Activated CD4-positive, CD25-positive, alpha-beta regulatory T cell treated with anti-CD3 and anti-CD28 coated beads, Interleukin-2, amount 50 U/mL, for 72 hours (primary cell): ENCODE data around the gene GRID2.
"Not testable (repeated sequence)": the region's sequence is repeated elsewhere in the genome, so short reads cannot be mapped to it uniquely, and the experiment has no call there.

Source experiments
- DNase-seq: peaks from one replicate; pipeline ENCODE4 v3.0.0; 2021

The GRID2 gene

DNA sequence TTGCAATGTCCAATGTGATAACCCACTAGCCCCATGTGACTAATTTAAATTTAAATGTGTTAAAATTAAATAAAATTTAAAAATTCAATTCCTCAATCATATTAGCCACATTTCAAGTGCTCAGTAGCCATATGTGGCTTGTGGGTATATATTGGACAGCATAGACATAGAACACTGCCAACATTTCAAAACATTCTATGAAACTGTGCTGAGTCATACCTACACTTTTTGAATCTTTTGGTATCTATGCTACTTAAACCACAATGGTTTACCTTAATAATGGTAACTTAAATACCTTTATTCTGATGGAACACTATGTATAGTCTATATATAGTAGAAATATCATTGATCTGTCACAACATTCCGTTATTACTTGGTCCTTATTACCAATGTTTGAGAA is 1301.4 kb downstream of the GRID2 start:
- DNase-seq, result no peak

DNA sequence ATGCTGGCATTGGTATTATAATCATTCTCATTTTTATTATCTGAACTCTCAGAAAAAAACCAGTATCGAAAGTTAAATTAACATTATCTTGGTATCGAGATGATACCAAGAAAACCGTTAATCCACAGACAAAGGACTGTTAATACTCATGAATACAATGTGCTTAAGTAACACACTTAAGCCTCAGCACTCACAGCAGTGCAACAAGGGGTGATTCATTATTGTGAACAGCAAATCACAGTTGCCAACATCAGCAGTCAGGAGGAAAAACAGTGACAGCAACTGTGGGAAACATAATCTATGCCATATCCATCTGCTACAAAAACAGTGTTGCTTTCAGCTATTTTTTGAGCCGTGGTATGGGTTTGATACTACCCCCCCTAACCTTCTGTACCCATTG is 1313.8 kb downstream of the GRID2 start:
- no peak for DNase-seq

DNA sequence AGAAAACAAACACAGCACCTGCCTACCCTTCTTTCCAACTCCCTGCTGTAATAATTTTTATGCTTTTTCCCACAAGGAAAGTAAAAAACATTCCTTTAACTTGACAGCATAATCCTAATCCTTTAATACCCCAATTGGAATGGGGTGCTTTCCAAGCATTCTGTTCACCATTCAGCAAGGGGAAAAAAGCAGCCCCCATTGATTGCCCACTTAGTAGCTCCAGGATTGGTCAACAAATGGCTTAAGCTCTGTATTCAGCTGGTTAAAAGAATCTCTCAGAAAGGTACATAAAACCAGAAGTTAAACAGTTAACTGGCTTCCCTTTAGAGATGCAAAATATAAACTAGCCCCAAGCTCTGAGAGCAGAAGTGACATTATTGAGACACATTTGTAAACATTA is 1330.0 kb downstream of the GRID2 start:
- DNase-seq, result no peak

DNA sequence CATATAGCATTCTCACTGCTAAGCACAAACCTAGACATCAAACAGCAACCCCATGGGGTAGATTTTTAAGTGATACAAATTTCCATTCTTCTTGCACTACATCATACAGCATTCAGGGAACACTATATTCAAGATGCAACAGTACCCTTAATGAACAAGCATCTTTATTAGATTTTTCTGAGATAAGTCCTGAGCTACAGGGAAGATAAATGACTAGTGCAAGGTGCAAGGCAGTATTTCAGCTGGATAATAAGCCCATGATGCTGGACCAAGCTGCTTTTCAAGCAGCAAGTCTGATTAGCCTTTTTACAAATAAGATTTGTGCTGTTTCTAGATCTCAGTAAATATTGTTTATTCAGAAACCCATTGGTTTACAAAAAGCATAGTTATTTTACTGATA is 1332.2 kb downstream of the GRID2 start:
- no peak for DNase-seq

DNA sequence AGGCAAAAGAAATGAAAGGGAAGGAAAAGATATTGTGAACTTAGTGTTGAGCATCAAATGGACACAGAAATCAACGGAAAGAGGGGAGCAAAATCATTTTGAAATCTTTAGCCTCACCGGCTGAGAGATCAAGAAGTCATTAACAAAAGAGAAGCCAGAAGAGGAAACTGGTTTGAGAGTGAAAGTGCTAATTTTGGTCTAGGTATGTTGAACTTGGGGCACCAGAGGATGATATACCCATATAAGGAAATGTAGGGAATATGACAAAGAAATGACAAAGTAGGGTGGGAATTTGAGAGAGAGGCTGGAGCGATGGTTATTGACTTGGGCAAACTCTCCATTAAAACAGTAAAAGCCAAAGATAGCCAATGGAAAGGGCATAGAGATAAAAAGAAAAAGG is 1341.4 kb downstream of the GRID2 start:
- no peak for DNase-seq

DNA sequence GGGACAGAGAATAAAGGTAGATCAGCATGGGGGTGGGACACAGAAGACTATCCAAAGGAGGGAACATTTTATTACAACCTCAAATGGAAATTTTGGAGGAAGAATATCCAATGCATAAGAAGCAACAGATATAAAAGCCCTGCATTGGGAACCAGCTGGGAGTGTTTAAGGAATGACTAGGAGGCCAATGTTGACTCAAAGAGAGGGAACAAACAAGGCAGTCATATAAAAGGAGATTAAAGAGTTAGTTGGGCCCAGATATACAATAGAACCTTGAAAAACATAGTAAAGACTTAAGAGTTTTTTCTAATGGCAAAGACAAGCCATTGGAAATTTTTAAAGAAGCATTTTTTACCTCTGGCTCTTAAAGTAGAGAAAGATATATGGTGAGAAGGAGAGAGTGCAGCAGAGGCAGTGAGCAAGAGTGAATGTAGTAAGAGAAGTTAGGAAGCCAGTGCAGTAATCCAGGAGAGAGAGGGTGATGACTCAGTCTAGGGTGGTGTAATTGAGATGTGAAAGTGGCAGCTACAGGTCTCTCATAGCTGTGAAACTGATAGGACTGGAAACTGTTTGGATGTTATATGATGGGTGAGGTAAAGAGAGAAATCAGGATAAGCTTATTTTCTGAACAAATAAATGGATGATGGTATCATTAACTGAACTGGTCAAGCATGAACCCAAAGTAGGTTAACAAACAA is 1342.6 kb downstream of the GRID2 start:
- no peak for DNase-seq

DNA sequence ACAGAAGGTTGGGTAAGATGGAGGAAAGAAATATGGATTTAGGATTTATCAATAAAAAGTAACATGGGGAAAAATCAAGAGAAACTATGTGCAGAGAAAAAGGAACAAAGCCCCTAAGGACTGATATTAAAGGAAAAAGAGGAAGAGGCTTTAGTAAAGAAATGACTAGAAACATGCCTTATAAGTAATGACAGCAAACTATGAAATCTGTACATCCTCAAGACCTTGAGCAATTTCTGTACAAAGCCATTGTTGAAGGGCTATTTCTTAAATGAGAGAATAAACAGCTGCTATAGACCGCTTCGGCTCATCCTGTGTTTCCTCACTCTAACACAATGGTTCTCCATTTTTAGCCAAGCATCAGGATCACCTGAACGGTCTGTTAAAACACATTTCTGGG is 1344.5 kb downstream of the GRID2 start:
- no peak for DNase-seq

DNA sequence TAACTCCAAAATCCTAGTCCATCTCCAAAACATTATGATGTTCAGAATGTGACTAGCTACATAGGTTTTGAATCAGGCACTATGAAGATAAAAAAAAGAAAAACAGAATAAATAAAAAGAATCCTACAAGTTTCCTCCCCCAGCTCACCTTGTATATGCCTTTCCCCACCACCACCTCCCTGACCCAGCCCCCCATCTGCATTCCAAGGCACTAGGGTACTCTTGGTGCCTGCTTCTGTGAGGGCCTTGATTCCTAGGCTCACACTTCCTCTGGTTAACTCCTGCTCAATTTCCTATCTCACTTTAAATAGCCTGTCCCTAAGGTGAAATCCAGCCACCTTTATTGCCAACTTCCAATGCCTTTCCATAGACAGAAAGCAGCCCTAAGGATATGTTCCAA is 1346.1 kb downstream of the GRID2 start:
- no peak for DNase-seq

DNA sequence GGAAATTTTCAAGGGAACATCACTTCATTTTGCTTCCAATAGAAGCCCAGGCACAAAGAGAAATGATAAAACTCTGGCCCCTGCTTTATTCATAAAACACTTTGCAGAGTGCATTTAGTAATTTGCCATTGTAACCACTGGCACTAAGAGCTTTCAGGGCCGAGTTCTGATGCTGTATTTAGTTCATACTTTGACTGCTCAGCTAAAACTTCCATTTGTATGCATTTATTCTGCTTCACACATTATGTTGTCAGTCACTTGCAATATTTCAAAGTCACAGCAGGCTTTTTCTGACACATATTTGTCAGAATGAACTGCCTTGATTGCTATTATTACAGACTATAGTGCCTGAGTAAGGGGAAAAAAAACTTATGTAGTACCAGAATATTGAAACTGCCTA is 1350.4 kb downstream of the GRID2 start:
- no peak for DNase-seq

DNA sequence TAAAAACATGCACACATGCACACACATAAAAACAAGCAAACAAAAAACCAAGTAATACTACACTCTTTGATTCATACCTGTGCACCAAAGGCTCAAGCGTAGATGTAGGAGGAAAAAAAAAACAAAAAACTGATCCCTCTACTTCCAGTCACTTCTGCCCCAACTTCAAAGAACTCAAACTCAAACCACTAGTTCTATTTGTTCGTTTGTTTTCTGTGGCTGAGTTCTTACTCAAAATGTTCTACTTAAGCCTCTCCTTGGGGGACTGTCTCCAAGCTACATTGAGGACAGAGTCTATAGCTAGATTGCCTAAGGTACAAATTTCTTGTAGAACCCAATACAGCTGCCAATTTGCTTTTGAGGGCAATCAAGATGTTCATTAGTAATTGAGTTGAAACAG is 1353.8 kb downstream of the GRID2 start:
- DNase-seq, result no peak

DNA sequence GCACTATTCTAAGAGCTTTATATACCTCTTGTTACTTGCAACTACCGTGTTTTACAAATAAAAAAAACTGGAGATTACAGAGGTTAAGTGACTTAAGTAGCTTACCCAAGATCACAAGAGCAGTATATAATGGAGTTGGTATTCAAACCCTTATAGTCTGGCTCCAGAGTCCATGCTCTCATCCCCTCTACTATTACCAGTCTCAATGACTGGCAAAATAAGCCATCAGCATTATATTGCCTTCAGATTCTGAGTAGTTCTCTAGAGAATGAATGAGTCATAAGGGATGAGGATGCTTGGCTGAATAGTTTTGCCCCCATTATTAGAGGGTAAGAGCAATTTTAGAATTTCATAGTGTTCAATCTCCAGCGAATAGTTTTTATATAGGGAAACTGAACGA is 1354.7 kb downstream of the GRID2 start:
- DNase-seq, result no peak

DNA sequence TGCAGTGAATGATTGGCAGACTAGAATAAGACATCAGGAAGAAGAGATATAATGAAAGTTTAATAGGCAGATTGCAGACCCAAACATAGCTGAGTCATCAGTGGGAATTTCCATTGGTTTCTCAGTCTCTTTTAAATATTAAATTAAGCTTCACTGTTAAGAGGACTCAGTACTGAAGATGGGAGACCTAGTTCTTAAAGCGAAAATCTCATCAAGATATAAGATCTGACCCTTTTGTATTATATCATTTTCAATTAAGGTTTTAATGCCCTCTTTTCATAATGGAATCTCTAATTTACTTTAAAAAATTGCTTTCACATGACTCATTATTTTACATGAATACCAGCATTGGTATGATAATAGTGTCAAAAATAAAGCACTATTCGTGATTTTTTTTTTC is 1355.9 kb downstream of the GRID2 start:
- DNase-seq, result no peak

DNA sequence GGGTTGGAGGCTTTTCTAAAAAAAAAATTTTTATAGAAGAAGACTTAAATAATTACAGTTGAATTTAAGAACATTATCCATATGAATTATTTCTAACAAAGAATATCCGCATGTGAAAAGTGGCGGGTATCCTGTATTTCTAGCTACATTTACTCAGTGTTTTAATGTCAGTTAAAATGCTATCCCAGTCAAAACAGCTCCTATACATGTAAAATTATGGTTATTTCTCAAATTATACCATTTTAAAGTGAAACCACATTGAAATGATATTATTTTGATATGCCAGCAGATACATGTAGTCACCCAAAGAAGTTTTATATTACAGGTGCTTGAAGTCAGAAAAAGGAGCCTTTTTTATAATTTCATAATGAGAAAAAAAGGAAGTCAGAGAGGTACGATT is 1356.3 kb downstream of the GRID2 start:
- no peak for DNase-seq

DNA sequence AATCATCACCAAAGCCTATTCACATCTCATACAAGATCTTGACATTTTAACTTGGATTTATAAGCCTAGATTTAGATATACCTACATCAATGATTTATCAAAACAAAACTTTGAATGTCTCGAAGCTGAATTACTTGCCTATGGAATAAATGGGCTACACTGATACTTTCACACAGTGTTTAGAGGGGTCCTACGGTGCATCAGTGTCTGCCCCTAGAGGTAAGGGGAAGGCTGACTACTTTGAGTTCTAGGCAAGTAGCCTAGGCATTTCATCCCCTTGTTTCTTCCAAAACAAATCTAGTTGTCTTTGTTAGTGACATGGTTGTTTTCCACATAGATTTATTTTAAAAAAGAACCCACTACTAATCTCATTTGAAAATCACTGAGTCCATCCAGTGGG is 1366.7 kb downstream of the GRID2 start:
- no peak for DNase-seq

DNA sequence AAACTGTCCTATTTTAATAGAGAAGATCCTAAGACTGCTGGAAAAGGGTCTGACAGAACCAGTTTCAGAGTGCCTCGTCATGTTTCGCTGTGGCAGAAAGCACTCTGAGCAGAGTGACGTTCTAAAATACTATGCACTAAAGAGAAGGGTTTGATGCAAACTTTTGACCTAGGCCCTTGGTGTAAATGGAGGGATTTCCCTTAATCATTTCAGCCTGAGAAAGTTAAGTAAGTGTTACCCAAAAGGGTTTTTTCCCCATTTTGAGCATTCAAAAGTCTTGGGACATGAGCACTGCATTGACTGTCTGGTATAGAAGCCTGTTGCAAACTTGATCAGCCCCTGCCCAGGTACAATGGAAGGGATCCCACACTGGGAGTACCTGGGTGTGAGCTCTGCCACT is 1367.3 kb downstream of the GRID2 start:
- no peak for DNase-seq

DNA sequence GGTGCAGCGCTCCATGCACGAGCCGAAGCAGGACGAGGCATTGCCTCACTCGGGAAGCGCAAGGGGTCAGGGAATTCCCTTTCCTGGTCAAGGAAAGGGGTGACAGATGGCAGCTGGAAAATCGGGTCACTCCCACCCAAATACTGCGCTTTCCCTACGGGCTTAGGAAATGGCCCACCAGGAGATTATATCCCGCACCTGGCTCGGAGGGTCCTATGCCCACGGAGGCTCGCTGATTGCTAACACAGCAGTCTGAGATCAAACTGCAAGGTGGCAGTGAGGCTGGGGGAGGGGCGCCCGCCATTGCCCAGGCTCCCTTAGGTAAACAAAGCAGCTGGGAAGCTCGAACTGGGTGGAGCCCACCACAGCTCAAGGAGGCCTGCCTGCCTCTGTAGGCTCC is 1373.2 kb downstream of the GRID2 start:
- DNase-seq, result not testable (repeated sequence)

DNA sequence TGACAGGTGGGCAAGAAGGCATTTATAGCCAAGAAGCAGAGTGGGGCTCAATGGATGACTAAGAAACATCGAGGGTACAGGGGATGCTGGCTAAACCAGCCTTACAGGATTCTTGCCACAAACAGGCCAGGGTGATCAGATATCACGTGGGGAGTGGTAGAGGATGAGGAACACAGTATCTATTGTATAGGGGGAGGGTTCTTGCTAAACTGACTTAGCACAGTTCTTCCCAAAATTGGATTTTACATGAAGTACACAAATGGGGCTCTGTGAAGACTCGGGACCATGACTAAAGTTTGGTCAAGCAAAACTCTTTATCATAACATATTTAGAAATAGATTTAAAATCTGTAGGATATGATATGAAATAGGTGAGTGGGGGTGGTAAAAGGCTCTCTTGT is 1380.8 kb downstream of the GRID2 start:
- no peak for DNase-seq

DNA sequence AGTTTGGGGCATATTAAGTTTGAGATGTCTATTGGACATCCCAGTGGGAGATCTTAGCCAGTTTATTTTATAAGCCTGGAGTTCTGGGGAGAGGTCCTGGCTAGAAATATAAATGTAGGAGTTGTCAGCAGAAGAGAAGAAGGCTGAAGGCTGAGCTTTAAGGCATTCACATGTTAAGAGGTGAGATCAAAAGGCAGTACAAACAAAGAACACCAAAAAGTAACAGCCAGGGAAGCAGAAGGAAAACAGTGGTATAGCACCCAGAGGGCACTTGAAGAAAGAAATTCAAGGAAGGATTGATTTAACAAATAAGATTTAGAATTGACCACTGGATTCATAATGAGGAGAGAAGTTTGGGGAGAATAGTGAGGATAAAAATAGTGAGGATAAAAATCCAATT is 1383.5 kb downstream of the GRID2 start:
- no peak for DNase-seq

DNA sequence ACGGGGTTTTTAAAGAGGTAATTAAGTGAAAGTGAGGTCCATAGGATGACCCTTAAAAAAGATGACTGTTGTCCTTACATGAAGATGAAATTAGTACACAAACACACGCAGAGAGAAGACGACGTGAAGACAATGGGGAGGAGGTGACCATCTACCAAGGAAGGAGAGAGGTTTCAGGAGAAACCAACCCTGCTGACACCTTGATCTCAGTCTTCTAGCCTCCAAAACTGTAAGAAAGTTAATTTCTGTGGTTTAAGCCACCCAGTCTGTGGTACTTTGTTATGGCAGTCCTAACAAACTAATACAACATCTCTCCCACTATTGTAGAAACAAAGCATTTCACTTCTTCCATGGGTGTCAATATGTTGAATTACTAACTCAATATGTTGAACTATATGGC is 1385.2 kb downstream of the GRID2 start:
- DNase-seq, result no peak

DNA sequence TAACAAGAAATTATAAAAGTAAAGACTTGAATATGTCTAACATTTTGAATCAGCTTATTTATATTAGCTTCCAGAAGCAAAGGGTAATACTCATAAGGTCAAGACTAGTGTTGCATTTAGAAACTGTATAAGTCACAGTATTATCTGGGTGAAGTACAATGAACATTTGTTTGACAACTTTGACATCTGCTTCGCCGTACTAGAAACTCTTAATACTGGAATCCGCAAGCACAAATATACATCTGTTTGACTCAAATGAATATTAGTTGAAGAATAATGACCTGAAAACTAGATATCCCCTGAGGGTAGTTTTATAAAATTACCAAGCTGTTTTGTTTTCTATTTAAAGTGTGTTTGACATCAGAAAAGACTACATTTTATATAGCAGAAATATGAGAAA is 1389.4 kb downstream of the GRID2 start:
- DNase-seq, result no peak

DNA sequence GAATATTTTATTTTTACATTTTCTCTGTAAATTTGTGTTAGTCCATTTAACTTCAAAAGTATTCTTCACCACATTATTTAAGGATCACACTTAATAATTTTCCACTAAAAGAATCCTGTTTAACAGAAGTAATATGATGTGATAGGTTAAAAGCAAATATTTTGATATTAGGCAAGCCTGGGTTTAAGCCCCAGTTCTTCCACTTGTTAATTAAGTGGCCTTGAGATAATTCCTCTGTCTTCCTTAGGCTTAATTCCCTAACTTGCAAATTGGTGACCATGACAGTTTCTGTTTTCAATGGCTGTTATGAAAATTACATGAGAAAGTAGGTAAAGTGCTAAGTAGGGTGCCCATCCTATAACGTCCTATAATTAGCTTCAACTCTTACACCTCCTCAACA is 1394.9 kb downstream of the GRID2 start:
- DNase-seq, result no peak

DNA sequence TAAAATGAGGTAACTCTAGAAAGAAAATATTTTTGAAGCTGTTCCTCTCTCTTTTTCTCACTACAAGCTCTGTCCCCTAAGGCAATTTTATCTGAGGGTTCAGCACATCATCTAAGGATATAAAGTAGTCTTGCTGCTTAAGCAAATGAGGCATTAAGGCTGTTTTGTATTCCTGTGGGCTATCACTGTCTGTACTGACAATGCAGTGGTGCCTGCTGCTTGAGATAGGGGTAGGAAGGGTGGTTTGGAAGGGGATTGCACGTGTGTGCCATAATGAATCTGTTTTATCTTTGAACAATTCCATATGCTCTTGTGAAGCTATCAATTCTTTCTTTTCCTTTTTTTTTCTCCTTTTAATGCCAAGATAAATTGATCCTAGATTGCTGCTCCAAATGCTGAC is 1396.8 kb downstream of the GRID2 start:
- DNase-seq, result no peak

DNA sequence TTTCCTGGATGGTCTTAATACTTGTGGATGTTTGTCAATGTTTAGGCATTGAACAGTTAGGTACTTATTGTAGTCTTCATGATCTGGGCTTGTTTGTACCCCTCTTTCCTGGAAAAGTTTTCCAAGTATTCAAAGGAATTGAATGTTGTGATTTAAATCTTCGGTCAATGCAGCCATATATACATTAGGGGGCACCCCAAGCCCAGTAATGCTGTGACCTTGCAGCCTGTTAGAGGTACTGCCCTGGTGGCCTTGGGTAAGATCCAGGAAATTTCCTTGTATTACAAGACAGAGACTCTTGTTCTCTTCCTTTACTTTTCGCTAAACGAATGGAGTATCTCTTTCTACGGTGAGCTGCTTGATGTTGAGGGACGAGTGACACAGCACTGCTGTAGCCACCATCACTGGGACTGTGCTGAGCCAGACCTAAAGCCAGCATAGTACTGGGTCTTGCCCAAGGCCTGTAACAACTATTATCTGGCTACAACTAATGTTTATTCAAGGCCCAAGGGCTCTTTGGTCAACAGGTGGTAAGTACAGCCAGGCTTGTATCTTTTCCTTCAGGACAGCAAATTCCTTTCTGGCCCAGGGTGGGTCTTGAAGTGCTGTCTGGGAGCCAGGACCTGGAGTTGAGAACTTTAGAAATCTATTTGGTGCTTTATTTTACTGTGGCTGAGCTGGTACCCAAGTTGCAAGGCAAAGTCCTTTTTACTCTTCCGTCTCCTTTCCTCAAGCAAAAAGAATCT is 1406.5 kb downstream of the GRID2 start:
- DNase-seq, result no peak

DNA sequence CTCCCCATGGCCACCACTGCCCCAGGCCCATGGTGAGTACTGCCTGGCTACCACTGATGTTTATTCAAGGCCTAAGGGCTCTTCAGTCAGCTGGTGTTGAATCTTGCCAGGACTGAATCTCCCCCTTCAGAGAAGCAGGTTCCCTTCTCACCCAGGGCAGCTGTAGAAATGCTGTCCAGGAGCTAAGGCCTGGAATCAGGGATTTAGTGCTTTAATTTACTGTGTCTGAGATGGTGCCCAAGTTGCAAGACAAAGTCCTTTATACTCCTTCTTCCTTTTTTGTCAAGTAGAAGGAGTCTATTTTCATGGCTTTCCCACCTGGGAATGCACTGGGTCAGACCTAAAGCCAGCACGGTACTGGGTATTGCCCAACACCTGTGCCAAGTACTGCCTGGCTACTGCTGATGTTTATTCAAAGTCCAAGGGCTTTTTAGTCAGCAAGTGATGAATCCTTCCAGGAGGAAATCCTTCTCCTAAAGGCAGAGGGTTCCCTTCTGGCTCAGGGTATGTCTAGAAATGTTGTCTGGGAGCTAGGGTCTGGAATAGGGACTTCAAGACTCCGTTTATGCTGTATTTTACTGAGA is 1407.2 kb downstream of the GRID2 start:
- DNase-seq, result no peak

DNA sequence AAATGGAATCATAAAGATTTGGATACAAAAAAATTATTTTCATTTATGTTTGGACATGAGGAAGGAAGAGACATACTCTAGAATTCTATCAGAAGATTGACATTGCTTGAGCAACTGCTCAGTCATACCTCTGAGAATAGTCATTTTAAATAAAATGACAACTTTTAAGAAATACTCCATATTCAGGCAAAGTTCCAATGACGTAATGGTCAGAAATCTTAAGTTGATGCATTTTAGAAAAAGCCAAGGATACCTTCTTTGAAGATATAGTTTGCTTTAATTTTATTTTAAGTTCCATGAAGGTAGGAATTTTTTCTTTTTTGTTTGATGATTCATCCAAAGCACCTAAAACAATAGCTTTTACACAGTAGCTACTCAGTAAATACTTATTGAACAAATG is 1414.5 kb downstream of the GRID2 start:
- DNase-seq, result no peak
